ENCODE data around the gene STK4.

Gene STK4

DNA sequence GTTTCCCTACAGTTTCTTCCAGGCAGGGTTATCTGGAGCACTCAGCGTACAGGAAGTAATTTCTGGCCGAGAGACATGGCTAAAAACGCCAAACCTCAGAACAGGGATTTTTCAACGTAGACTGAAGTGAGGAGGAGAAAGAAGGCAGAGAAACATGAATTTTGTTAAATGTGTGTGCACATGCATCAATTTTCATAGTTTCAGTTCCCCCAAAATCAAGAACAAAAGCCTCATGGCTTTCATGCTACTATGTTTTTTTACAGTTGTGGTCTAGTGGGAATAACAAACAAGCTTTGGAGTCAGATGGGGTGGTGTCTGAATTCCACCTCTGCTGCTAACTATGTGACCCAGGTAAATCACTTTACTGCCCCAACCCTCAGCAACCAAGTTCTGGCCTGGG, 11.0 kb upstream of the STK4 start:
- no peak for DNase-seq

DNA sequence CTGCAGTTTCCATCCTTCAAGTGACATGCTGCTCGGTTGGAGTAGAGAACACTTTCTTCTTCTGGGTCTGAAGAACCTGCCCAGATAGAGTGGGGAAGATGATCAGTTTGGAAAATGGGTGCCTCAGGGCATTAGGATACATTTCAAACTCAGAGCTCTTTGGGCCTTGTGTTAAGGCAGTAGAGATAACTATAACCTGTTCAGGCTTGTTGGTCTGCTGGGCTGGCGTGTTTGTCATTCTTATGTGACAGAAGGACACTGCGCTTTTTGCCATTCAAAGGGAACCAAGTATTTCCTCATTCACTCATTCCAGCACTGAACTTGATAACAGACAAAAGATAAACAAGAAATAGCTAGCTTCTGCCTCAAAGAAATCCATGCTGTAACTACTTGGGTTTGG, 9.9 kb upstream of the STK4 start:
- DNase-seq, result no peak

DNA sequence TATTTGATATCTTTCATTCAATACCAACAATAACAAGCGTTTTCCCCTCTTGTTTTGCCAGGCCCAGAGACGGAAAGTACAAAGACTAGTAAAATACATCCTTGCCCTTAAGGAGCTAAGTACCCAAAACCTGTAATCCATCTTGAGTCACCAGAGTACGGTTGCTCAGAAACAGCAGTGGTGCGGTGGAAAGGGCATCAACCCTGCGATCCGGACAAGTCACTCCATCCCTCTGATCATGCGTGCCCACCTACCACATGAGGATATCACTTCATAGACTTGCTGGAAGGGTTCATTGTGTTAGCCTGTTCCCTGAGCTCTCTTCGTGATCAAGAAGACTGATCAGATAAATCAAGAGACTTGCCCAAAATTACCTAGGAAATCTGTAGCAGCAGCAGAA, 8.0 kb upstream of the STK4 start:
- no peak for DNase-seq

DNA sequence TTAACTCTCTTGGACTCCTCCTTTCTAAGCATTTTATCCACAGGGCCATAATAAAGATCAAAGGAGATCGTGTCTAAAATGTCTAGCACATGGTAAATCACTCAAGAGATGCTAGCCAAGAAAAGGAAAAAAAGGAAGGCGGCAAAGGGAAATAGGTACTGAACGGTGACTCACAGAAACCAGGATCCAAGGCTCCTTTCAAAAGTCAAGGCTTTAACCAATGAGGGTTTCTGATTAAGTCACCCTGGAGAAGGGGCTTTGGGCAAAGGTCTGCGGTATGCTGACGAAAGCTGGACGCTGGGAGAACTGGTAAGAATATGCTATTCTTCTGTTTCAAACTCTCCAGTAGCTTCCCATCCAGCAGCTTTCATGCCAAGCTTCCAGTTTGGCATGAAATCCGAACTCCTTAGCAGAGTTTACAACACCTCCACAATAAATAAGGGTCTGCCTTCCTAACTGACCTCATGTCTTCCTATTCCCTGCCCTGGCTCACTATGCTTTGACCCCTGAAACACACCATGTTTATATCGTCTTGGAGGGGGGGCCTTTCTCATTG, 7.2 kb upstream of the STK4 start:
- peak; percentile 56 for DNase-seq

DNA sequence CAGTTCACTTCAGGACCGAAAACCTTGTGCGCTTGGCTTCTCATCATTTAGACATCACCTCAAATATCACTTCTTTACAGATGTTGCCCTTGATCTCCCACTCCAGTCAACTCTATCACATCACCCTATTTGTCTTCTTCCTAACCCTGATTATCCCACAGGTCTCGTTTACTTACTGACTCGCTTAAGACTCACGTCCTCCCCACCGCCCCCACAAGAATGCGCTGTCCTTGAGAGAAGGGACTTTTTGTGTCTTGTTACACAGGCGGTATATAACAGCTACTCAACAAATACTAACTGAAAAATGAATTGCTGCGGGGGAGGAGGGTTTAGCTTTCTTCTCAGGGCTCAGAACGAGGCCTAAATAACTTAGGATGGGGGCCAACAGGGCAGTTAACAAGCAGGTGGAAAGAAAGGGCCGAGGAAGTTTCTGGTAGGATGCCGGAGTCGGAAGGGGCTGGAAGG, 6.6 kb upstream of the STK4 start:
- peak; percentile 46 for DNase-seq

DNA sequence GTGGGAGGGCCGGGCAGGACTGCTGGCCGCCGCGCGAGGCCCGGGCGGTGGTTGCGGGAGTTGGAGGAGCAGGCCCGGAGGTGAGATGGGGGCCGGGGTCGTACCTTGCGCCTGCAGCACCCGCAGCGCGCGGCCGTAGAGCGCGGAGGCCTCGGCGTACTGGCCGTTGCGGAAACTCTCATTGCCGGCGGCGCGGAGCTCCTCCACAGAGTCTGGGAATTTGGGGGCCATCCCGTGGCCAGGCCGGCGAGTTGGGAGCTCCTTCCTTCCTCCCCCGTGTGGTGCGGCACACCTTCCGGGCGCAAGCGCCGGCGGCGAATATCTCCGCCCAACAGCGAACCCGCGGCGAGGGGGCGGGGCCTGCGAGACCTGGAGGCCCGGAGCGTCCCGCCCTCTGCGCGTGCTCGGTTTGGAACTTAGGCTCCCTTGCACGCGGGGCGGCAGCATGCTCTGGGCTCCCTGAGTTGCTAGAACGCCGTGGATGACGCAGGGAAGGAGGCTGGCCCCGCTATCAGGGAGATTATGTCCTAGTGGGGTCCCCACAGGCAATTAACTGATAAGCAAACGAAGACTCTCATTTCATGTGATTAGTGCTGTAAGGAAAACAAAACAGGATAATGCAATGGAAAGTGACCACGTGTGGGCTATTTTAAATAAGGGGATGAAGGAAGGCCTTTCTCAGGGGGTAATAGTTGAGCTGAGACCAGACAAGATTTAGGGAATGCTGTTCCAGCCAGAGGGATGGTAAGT, 6.0 kb upstream of the STK4 start, which contains the start of gene TOMM34:
Gene TOMM34, minus strand, starts transcription at position 295 of the 750 bp plus-strand sequence. Its CDS starts 64 bp downstream, at position 231.
- peak; percentile 97 for DNase-seq

DNA sequence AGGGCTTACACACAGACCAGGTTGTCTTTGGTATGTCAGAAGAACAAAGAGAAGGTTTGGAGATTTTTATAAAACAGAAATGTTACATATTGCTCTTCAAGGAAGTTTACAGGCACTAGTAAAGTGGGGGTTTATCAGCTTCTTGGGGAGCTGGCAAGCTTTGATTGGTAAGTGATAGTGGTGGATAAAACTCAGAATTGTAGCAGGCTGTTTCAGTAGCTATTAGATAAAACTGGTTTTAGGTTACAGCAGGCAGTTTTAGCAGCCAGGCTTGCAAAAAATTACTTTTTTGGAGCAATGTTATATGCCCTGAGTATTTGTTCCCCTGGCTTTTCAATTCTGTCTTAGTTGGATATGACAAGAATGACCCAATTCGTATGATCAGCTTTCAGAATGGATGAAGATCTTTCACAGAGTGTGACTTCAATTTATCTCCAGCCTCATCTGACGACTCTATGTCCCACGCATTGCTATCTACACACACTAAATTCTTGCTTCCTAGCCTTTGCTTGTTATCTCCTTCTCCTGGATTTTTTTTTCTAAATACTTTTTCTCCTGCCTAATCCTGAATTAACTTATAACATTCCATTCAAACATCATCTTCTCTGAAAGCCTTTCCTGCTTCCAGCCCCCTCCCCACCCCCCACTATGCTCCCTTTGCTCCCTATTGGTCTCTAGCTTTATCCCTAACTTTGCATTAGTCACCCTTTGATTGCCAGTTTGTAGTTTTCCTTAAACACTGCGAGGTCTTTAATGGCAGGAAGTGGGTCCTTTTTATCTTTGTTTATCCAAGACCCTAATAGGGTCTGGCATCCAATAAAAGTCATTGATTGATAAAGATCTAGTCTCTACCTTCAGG, 5.1 kb upstream of the STK4 start:
- no peak for DNase-seq

DNA sequence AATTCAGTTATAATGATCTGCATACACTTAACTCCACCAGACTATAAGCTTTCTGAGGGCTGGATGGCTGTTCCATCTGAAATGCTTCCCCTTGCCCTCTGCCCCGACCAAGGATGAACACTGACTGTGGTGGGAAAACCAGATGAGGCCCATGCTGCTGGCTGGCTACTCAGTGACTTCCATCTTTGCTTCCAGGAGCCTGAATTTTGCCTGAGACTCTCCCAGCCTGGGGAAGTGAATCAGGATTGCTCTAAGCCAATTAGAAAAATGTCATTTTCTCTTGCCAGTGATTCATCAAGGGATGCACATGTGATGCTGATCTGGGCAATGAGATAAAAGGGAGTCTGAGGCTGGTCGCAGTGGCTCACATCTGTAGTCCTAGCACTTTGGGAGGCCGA, 4.4 kb upstream of the STK4 start:
- DNase-seq, result no peak

DNA sequence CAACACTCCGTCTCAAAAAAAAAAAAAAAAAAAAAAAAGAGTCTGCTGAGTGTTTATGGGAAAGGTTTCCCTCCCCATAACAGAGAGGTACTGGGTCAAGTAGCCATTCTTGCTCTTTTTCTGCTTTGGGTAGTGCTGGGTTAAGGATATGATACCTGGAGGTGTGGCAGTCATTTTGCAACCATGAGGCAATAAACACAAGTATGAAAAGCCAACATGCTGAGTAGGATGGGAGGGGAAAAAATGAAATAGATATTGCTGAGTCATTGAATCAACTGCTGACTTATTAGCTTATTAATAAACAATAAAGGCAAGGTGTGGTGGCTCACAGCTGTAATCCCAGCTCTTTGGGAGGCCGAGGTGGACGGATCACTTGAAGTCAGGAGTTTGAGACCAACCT, 3.8 kb upstream of the STK4 start:
- DNase-seq, result peak; percentile 21

DNA sequence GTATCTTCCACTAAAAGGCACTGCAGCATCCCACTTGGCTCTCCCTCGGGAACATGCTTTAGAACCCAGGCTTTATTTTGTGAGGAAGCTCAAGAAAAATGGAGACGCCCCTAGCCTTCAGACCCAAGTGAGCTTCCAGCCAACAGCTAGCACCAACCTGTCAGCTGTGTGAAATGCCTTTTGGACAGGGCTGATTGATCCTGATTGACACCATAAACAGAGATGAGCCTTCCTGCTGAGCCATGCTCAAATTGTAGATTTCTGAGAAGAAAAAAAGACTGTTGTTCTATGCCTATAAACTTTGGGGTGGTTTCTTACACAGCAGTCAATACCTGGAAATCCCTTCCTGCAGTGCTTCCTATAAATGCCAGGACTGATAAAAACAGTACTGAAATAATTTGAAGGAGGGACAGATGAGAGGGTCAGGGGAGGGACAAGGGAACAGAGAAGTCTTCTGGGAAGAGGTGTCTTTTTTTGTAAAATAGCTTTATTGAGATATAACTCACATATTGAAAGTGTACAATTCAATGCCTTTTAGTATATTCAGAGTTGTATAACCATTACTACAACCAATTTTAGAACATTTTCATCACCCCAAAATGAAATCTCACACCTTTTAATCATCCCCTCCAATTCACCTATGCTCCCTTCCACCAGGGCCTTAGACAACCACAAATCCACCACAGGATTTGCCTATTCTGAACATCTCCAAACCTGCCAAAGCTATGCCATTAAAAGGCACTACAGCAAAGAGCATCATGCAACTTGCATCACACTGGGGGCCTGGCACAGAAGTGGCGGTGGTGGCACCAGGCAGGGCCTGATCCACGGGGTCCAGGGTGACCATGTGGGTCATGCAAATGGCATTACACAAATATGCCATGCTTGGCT, 2.7 kb upstream of the STK4 start:
- peak; percentile 30 for DNase-seq

DNA sequence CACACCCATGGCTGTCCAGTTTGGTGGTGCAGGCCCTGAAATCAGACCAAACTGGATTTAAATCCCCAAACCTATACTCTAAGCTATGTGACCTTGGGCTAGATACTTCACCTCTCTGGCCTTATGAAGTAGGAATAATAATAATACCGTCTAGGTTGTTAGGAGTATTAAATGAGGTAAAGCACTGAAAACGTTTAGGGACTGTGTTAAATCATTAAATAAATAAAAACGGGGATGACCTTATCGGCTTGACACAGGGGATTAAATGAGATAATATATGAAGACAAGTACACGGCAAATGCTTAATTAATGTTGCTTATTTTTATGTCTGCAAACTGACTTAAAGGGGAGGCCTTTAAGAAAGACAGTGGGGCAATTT, 672 bp upstream of the STK4 start:
- no peak for DNase-seq

DNA sequence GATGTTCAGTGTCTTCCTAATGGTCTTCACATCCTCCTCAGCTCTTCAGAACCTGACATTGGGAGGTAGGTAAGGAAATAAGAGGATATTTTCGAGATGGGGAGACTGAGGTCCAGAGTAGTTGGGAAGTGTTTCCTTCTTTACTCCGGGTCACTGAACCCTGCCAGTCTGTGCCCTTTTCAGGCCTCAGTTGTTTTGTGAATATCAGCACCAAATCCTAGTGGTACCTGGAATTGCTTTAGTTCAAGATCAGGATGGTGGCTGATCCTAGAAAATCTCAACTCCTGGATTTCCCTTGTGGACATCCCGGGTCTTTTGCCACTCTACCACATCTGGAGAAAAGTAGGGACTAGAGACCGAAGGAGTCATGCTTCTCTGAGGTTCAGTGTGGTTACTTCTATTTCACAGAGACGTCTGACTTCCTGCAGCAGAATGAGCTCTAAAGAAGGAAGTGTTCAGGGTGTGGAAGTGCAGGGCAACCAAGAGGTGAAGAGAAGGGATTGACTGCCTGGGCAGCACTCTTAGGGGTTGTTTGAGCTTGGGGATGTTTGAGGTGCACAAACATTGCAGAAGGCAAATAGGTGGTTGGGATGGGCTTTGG, 995 bp downstream of the STK4 start:
- peak; percentile 69 for DNase-seq

DNA sequence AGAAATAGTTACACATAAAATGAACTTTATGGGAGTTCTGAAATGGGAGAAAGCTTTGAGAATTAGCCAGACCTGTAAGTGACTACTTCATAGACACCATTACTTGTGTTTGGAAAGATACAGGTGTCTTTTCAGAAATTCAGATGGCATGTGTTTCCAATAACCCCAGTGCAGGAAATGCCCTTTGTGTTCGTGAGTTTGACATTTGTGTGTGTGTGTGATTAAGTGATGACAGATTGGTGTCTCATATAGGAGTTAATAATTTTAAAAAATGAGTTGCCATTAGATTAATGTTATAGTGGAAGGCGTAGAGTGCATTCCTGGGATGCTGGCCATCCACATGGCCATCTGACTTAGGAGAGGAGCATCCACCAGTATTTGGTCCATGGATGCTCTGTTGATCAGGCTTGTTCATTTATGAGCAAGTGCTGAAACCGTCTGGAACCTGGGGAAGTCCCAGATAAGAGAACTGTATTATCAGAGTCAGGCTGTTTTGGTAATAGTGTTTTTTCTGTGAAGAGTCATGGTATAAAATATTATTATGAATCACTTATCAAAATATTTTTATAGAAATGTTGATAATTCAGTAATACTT, 3.1 kb downstream of the STK4 start:
- peak; percentile 55 for DNase-seq

DNA sequence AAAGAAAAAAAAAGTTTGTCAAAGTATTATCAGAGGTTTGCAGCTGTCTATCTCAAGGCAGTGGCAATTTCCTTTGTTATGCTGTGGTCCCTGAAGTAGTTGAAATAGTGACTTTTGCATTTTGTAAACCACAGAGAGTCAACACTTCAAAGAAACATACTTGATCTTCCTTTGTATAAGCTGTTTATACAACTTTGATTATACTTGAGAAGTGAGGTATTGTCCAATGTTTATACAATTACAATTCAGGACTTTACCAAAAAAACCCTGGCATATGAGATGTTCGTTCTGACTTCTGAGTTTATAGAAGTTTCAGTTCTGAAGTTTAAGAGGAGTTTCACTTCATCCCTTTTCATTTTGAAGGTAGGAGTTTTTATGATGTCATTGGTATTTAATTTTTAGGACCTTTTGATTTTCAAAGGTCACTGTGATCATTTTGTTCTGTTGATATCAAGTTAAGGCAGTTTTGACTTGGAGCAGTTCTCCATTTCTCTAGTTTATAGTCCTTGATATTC, 4.0 kb downstream of the STK4 start:
- no peak for DNase-seq

DNA sequence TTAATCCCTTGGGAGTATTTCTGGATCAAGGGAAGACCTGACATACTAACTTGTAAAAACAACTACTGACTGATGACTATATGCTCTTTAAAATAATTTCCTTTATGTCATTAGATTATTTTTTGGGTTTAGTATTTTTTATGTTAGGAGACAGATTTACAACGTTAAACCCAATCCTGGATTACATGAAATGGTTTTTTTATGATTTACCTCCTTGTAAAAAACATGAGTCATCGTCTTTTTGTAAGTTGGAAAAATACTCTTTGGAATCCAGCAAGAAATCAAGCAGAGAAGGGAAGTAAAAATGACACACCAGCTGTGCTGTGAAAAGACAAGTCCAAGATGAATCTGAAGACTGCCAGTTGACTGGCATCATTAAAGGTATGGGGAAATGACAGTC, 6.7 kb downstream of the STK4 start:
- DNase-seq, result no peak

DNA sequence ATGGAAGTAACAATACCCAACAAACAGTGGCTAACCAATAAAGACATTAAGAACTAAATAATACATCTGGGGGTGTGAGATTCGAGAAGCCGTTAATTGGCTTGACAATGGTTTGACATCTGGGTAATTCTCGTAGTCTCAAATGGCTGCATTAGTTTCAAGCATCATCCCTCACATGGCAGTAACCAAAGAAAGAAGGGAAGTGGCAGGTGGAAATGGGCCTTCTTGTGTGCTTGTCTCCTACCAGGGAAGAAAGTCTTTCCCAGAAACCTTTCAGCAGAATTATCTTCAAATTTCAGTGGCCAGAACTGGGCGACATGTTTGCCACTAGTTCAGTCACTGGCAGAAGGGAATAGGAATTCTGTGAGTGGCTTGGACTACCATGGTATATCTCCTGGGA, 10.4 kb downstream of the STK4 start:
- DNase-seq, result no peak

DNA sequence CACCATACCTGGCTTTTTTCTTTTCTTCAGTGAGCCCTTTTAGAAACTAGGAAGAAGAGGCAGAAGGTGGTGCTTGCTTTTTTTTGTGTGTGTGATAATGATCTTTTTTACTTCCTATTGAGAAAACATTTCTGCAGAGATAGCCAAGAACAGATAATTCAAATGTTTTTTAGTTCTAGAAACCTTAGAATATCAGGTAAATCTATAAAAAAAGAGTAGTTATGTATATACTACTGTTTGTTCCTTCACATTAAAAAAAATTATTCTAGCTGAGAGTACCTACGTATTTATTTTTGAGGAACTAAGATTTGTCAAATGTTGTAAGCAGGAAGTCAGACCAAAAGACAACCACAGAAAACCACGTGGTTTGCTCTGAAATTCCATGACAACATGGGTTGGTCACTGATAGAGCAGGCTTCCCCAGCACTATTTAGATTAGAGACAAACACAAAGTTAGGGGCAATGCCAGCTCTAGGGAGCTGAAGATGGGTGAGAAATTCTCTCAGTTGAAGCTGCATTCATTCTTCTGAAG, 12.8 kb downstream of the STK4 start:
- DNase-seq, result peak; percentile 74

DNA sequence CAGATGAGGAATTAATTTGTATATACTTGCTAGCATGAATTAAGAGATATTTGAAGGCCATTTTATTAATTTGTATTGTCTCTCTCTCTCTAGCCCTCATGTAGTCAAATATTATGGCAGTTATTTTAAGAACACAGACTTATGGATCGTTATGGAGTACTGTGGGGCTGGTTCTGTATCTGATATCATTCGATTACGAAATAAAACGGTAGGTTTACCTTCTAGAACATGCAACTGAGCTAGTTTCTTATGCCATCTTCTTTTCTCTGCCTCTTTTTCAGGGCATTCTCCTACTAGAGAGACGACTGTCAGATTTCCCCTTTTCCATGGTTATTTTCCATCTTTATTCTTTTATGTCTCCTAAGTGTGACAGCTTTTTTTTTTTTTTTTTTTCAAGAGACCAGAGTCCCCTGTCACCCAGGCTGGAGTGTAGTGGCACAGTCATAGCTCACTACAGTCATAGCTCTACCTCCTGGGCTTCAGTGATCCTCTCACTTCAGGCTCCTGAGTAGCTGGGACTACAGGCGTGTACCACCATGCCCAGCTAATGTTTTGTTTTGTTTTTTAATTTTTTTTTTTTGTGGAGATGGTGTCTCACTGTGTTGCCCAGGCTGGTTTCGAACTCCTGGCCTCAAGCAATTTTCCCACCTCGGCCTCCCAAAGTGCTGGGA, 15.6 kb downstream of the STK4 start:
- no peak for DNase-seq

DNA sequence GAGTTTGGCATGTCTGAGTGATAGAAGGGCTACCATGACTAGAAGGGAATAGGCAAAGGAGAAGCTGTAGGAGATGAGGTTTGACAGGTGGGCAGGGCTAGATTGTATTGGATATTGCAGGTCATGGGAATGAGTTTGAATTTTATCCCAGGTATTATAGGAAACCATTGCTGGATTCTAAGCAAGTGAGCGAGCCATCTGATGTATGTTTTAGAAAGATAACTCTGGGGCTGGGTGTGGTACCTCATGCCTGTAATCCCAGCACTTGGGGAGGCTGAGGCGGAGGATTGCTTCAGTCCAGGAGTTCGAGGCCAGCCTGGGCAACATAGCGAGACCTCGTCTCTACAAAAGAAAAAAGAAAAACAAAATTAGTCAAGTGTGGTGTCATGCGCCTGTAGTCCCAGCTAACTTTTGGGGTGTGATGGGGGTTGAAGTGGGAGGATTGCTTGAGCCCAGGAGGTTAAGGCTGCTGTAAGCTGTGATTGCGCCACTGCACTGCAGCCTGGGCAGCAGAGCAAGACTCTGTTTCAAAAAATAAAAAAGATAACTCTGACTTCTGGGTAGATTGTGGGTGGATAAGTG, 16.9 kb downstream of the STK4 start:
- no peak for DNase-seq

DNA sequence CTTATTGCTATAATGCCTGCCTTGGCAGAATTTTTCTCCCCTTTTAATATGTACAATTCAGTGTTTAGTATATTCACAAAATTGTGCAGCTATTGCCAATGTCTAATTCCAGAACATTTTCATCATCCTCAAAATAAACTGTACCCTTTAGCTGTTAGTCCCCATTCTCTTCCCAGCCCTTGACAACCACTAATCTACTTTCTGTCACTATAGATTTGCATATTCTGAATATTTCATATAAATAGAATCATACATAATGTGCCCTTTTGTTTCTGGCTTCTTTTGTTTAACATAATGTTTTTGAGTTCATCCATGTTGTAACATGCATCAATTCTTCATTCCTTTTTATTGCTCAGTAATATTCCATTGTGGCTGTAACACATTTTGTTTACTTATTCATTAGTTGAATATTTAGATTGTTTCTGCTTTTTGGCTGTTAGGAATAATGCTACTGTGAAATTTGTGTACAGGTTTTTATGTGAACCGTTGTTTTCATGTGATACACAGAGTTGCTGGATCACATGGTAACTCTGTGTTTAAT, 22.4 kb downstream of the STK4 start:
- DNase-seq, result no peak
